Anterior cingulate cortex (tissue), 58 donors: ENCODE data around the gene GOLGA8S.
"Not testable (repeated sequence)": the region's sequence is repeated elsewhere in the genome, so short reads cannot be mapped to it uniquely, and the experiment has no call there.

Experiments used
- DNase-seq, 58 donors: peaks; one replicate each; lab custom pipeline; 2025; lab: John Stamatoyannopoulos, UW

GOLGA8S gene

GRCh38 chr15:23395832-23396231, 41.3 kb downstream of the GOLGA8S start:
- no peak for DNase-seq

GRCh38 chr15:23397779-23398178, 43.2 kb downstream of the GOLGA8S start:
- DNase-seq, result no peak

- DNase-seq, result not testable (repeated sequence)
Measured at GRCh38 chr15:23398357-23398756, 43.8 kb downstream of the GOLGA8S start.

- DNase-seq, result not testable (repeated sequence)
Measured at GRCh38 chr15:23399207-23399606, 44.7 kb downstream of the GOLGA8S start.

GRCh38 chr15:23401627-23402026, 47.1 kb downstream of the GOLGA8S start:
- no peak for DNase-seq

- no peak for DNase-seq
Measured at GRCh38 chr15:23402140-23402539, 47.6 kb downstream of the GOLGA8S start.

- DNase-seq, result no peak
Measured at GRCh38 chr15:23402544-23402943, 48.0 kb downstream of the GOLGA8S start.

GRCh38 chr15:23403550-23403949, 49.0 kb downstream of the GOLGA8S start:
- no peak for DNase-seq

- DNase-seq, result no peak
Measured at GRCh38 chr15:23411841-23412240, 57.3 kb downstream of the GOLGA8S start.

GRCh38 chr15:23412881-23413600, 58.5 kb downstream of the GOLGA8S start:
- not testable (repeated sequence) for DNase-seq
